Measurements from ENCODE around the gene TMEM184B.

- TF ChIP-seq CTCF (IDR thresholded peaks at IDR 0.05), result no peak
- no peak for TF ChIP-seq ZFX (IDR thresholded peaks at IDR 0.05; ENCODE audit: borderline replicate concordance)
Measured at GRCh38 chr22:38308791-38309498, 36.1 kb upstream of the TMEM184B start.
